Duodenal mucosa (tissue), 2 donors: ENCODE measurements around the gene DSCAML1.

Experiments used
- H3K27ac ChIP-seq: one replicate; pipeline ENCODE4 v1.7.0; 2013; ENCODE audit warnings: low read depth, low read length
- H3K27me3 ChIP-seq, 2 donors: one replicate each; pipeline ENCODE4 v1.7.0; 2013; ENCODE audit warnings: low read length in 2 of 2, control low read depth in 1 of 2; ENCODE audit not compliant: insufficient read depth in 2 of 2, control insufficient read depth in 1 of 2
- H3K36me3 ChIP-seq, 2 donors: one replicate each; pipeline ENCODE4 v1.7.0; 2013; ENCODE audit warnings: low read length in 2 of 2, control low read depth in 1 of 2; ENCODE audit not compliant: insufficient read depth in 2 of 2, control insufficient read depth in 1 of 2
- H3K4me1 ChIP-seq, 2 donors: one replicate each; pipeline ENCODE4 v1.7.0; 2013; ENCODE audit warnings: low read length in 2 of 2, control low read depth in 1 of 2; ENCODE audit not compliant: insufficient read depth in 2 of 2, control insufficient read depth in 1 of 2
- H3K4me3 ChIP-seq, 2 donors: one replicate each; pipeline ENCODE4 v1.7.0; 2013; ENCODE audit warnings: low read length in 2 of 2, low read depth in 1 of 2
- H3K9ac ChIP-seq, 2 donors: one replicate each; pipeline ENCODE4 v1.7.0; 2013; ENCODE audit warnings: low read length in 2 of 2, low read depth in 1 of 2
- H3K9me3 ChIP-seq, 2 donors: one replicate each; pipeline ENCODE4 v1.7.0; 2013; ENCODE audit warnings: low read length in 2 of 2, control low read depth in 1 of 2; ENCODE audit not compliant: control insufficient read depth in 1 of 2

Gene DSCAML1

GRCh38 chr11:117524468-117525183 lies 272.4 kb downstream of the DSCAML1 start:
- Histone ChIP-seq H3K9ac (no peak overlapping the region), H3K4me3 (no peak overlapping the region)

GRCh38 chr11:117523680-117524079 lies 273.3 kb downstream of the DSCAML1 start:
- no peak overlapping the region for H3K4me3 ChIP-seq
- H3K27ac ChIP-seq = no peak overlapping the region
- peaks cover 15 to 19% of the 10 kb centered on the region in 2 donors for H3K4me1 ChIP-seq
- H3K9ac ChIP-seq = no peak overlapping the region
- H3K27me3 ChIP-seq = no peaks in the 10 kb centered on the region
- no peaks in the 10 kb centered on the region for H3K36me3 ChIP-seq
- H3K9me3 ChIP-seq = no peaks in the 10 kb centered on the region

More at GRCh38 chr11:117524468-117525183, 272.4 kb downstream of the DSCAML1 start:
- no peaks in the 10 kb centered on the region for H3K27me3 ChIP-seq
- no peaks in the 10 kb centered on the region for H3K9me3 ChIP-seq
- peaks cover 6 to 10% of the 10 kb centered on the region in 2 donors for H3K4me1 ChIP-seq
- no peaks in the 10 kb centered on the region for H3K36me3 ChIP-seq
- H3K27ac ChIP-seq = no peak overlapping the region

- H3K27me3 ChIP-seq = no peaks in the 10 kb centered on the region
- H3K4me3 ChIP-seq = no peak overlapping the region
- H3K36me3 ChIP-seq = no peaks in the 10 kb centered on the region
- H3K9me3 ChIP-seq = no peaks in the 10 kb centered on the region
- no peak overlapping the region for H3K9ac ChIP-seq
- H3K27ac ChIP-seq = no peak overlapping the region
- peaks cover 18 to 22% of the 10 kb centered on the region in 2 donors for H3K4me1 ChIP-seq
These were observed 275.0 kb downstream of the DSCAML1 start for GRCh38 chr11:117521974-117522373.

- Histone ChIP-seq H3K9me3 (no peaks in the 10 kb centered on the region), H3K9ac (no peak overlapping the region), H3K4me3 (no peak overlapping the region), H3K27me3 (no peaks in the 10 kb centered on the region), H3K4me1 (peaks cover 18 to 22% of the 10 kb centered on the region in 2 donors), H3K36me3 (no peaks in the 10 kb centered on the region), H3K27ac (no peak overlapping the region)
These were observed 276.1 kb downstream of the DSCAML1 start for GRCh38 chr11:117520966-117521365.

- Histone ChIP-seq H3K9ac (no peak overlapping the region), H3K4me3 (no peak overlapping the region), H3K36me3 (no peaks in the 10 kb centered on the region), H3K9me3 (no peaks in the 10 kb centered on the region), H3K27me3 (no peaks in the 10 kb centered on the region), H3K4me1 (peaks cover 18 to 22% of the 10 kb centered on the region in 2 donors), H3K27ac (no peak overlapping the region)
These were observed 276.8 kb downstream of the DSCAML1 start for GRCh38 chr11:117520201-117520600.

- Histone ChIP-seq H3K9ac (no peak overlapping the region), H3K27me3 (no peaks in the 10 kb centered on the region), H3K4me1 (peaks cover 18 to 22% of the 10 kb centered on the region in 2 donors), H3K27ac (no peak overlapping the region), H3K4me3 (no peak overlapping the region), H3K36me3 (no peaks in the 10 kb centered on the region), H3K9me3 (no peaks in the 10 kb centered on the region)
These were observed 277.4 kb downstream of the DSCAML1 start for GRCh38 chr11:117519590-117519989.

- Histone ChIP-seq H3K27ac (no peak overlapping the region), H3K36me3 (no peaks in the 10 kb centered on the region), H3K27me3 (no peaks in the 10 kb centered on the region), H3K4me3 (no peak overlapping the region), H3K4me1 (peaks cover 18 to 22% of the 10 kb centered on the region in 2 donors), H3K9me3 (no peaks in the 10 kb centered on the region), H3K9ac (no peak overlapping the region)
These were observed 277.8 kb downstream of the DSCAML1 start for GRCh38 chr11:117519170-117519569.

GRCh38 chr11:117518455-117518854 lies 278.6 kb downstream of the DSCAML1 start:
- H3K27ac ChIP-seq = no peak overlapping the region
- H3K27me3 ChIP-seq = no peaks in the 10 kb centered on the region
- H3K36me3 ChIP-seq = no peaks in the 10 kb centered on the region
- no peaks in the 10 kb centered on the region for H3K9me3 ChIP-seq
- peaks cover 18 to 22% of the 10 kb centered on the region in 2 donors for H3K4me1 ChIP-seq
- H3K9ac ChIP-seq = no peak overlapping the region
- no peak overlapping the region for H3K4me3 ChIP-seq

- no peaks in the 10 kb centered on the region for H3K9me3 ChIP-seq
- no peaks in the 10 kb centered on the region for H3K27me3 ChIP-seq
- H3K36me3 ChIP-seq = no peaks in the 10 kb centered on the region
- no peak overlapping the region for H3K4me3 ChIP-seq
- H3K27ac ChIP-seq = no peak overlapping the region
- H3K4me1 ChIP-seq = peaks cover 23 to 26% of the 10 kb centered on the region in 2 donors
- no peak overlapping the region for H3K9ac ChIP-seq
These were observed 279.9 kb downstream of the DSCAML1 start for GRCh38 chr11:117517097-117517496.

- Histone ChIP-seq H3K27ac (no peak overlapping the region), H3K4me1 (peaks cover 33 to 36% of the 10 kb centered on the region in 2 donors), H3K9ac (no peak overlapping the region), H3K36me3 (no peaks in the 10 kb centered on the region), H3K4me3 (no peak overlapping the region), H3K9me3 (no peaks in the 10 kb centered on the region), H3K27me3 (no peaks in the 10 kb centered on the region)
These were observed 280.9 kb downstream of the DSCAML1 start for GRCh38 chr11:117515892-117516787.
